HG02759 (cell line): ENCODE data around the gene C1QL1.

Experiments
- ATAC-seq: cut with Tn5 transposase; IDR thresholded peaks from one replicate; pipeline ENCODE4 v1.9.1; 2021; ENCODE audit warnings: mild to moderate bottlenecking, moderate library complexity; ENCODE audit not compliant: unreplicated experiment

C1QL1 gene

DNA sequence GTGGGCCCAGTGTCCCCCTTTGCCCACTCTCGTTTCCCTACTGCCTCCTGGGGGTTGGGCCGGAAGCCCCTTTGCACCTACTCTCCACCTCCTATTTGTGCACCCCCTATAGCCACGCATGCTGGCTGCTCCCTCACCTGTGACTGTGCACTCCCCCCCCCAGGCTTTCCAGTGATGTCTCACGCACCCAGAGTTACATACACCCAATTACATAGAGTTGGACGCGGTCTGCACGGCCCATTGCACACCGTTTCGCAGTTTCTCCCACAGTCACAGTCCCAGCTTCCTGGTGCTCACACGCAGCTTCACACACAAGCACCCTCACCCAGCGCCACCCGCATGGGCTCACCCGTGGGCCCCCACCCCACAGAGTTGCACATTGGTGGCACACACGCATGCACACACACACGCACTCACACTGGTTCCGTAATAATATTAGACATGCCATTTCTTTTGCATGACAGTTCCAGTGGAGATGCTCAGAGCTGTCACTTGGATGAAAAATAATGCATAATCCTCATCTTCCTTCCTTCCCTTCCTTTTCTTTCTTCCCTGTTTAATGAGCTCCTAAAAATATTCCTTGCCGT, 21.5 kb upstream of the C1QL1 start:
- ATAC-seq, result no peak

DNA sequence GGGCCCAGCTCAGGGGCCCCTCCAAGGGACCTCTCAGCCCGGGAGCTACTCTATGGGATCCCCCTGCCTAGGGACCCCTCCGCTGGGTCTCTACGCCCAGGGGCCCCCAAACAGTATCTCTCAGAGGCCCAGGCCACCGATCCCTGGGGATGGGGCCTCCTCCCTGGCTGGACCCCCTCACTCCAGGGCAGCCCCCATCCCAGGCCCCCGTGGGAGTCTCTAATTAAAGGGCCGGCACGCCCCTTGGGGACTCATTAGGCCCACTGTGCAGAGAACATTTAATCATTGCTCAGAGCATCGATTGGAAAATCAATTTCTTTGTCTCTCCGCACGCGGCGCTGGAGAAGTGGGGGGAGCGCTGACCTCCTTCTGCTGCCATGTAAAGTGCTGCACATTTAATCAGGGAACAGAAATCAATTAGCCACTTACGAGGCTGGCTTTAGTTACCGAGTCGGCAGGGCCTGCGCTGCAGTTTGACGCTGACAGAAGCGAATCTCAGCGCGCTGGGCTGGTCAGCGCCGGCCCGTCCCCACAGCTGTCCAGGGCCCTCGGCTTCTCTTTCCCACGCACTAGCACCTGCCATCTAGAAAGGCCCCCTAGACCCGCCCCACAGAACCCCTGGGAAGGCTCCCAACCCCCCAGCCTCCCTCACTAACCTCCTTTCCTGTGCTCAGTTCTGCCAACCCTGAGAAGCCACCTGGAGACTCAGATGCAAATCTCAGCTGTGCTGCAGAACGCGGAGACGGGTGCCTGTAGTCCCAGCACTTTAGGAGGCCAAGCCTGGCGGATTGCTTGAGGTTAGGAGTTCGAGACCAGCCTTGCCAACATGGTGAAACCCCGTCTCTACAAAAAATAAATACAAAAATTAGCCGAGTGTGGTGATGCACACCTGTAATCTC, 20.2 kb upstream of the C1QL1 start:
- ATAC-seq, result no peak

DNA sequence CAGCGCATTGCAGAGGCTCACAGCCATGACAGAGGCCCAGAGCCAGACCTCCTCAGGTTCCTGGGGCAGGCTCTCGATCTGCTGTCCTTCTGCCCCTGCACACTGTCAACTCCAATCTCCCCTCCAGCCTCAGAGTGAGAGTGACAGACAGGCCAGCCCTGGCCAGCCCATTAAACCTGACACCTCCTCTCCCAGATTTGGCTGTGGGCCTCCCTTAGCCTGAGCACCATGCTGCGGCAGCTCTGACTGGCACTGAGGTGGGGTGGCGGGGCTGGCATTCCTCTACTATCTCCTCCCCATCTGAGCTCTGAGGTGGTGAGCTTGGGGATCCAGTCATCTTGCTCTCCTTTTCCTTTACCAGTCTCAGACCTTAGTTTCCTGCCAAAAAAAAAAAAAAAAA, 15.5 kb upstream of the C1QL1 start:
- no peak for ATAC-seq

DNA sequence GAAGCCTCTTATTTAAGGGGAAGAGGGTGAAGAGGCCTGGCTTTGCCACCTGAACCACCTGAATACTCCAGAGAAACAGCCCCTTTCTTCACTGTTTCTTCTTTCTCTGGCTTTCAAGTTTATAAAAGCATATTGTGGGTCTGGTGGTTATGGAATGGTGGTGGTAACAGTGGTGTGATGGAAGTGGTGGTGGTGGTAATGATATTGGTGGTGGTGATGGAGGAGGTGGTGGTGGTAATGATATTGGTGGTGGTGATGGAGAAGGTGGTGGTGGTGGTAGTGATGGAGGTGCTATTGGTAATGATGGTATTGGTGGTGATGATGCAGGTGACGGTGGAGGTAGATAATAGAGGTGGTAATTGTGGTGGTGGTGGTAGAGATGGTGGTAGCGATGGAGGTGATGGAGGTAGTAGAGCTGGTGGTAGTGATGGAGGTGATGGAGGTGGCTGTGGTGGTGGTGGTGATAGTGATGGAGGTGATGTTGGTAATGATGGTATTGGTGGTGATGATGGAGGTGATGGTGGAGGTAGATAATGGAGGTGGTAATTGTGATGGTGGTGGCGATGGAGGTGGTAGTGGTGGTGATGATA, 14.1 kb upstream of the C1QL1 start:
- no peak for ATAC-seq

DNA sequence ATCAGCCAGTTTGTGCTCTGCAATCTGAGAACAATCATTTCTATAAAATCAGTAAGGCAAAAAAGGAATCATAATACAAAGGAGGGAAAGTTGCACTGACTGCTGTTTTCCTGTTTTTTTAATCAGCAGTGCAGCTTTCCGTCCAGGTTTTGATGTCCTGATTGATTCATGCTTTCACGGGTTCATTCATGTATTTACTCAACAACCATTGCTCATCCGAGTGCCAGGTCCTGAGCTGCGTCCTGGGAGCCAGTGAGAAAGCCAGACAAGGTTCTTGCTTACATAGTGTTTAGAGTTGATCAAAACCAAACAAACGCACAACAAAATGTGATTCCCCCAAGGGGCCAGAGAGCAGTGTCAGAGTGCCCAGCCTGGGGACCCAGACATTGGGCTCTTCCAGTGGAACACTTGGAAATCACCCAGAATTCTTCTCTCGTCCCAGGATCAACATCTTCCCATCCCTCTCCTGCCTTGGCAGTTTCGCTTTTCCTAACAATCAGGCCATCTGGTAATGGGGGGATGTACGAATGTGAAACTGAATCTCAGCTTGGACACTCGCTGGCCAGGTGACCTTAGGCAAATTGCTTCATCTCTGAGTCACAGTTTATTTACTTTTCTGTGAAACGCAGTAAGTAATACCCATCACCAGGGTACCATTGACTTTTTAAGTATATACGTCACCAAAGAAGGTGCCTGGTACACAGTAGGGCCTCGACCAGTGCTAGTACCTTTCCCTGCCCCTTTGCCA, 13.3 kb upstream of the C1QL1 start:
- no peak for ATAC-seq

DNA sequence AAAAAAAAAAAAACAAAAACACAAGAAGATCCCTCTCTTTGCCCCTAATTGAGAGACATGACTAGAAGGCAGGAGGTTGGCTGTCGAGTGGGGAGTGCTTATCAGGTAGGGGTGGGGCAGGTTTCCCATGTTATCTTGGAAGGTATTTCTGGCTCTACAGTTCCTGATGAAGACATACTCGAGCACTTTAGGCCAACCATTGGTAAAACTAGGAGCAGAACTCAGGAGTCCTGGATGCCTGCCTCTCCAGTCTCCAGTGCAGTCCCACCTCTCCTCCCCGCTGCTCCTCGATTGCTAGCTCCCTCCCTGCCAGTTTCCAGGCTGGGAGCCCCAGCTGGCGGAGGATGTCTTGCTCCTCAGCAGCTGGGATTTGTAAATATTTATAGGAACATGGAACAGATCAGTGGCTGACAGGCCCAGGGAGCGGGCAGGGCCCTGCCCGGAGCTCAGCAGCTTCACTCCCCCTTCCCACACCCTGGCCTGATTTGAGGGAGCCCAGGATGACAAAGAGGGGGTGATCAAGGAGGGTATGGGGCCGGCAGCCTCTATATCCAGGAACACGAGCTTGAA, 11.4 kb upstream of the C1QL1 start:
- no peak for ATAC-seq

DNA sequence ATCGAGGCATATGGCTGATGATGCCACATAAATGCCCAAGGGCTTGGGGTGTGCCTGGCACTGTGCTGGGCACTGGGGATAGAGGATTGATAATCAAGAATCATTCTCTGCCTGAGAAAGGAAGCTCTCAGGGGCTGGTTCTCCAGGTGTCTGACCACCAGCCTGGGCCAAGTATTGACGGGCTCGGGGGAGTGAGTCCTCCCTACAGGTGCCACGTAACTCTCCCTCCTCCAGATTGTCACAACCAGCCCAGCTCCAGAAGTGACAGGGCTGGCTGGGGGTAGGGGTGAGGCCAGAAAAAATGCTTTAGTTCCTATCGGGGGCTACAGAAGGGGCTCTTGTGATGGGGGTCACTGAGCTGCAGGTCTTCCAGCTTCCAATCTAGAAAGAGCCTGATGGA, 10.7 kb upstream of the C1QL1 start:
- no peak for ATAC-seq

DNA sequence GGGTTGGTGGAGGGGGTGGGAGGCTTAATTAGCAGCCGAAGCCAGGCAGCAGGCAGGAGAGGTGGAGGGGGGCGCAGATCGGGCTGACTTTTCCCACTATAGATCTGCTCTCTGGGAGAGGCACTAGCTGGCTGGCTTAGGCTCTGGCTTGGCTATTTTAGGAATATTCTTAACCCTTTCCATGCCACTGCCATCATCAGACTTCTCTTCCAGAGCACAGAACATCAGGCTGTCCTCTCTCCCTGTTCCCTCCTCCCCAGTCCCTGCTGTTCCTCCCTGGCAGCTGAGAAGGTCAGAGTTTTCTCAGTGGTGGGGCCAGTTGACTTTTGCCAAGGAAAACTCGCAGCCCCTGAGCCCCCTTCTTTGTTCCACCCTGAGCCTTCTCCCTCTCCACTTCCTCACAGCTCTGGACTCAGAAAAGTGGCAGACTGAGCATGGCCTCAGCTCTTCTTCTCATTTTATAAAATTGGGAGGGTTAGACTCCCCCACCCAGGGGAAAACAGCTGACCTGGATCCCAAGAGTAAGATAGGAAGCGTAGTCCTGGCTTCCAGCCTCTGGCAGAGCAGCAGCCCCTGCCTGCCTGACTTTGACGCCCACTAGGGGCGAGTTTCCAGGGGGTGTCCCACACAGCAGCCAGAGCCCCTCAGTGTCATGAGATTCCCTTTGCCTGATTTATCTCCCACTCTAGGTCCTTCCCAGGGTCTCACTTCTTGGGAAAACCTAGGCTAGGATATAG, 9.9 kb upstream of the C1QL1 start:
- ATAC-seq, result no peak

DNA sequence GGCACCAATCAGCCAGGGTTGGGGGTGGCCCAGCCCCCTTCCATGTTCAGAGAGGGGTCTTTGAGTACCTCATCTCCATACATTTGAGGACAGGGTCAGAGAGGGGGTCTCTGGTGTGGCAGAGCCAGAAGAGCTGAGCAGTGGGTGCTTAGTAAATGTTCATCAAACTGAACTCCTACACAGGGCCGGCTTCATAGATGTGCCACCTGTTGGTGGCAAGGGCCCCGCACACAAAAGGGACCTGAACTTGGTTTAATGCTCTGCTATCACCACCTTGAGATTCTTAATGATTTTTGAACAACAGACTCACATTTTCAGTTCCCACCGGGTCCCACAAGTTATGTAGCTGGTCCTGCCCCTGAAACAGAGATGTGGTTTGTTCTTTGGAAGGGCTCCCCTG, 9.0 kb upstream of the C1QL1 start:
- no peak for ATAC-seq

DNA sequence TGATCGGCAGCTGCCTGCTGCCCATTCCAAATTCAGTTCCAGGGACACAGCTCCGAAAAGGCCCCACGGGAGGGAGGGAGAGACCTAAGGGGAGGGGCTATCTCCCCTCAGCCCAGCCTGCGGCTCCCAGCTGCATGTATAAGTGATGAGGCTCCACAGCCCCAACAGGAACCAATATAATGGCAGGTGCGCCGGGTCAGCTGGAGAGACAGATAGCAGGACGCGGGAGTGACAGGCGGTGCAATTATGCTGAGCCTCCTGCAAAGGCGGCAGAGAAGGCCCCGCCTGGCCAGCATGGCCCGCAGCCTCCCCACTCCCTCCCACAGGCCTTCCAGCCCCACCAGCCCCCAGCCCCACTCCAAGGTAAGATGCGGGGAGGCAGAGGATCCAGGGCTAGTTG, 8.1 kb upstream of the C1QL1 start:
- no peak for ATAC-seq

DNA sequence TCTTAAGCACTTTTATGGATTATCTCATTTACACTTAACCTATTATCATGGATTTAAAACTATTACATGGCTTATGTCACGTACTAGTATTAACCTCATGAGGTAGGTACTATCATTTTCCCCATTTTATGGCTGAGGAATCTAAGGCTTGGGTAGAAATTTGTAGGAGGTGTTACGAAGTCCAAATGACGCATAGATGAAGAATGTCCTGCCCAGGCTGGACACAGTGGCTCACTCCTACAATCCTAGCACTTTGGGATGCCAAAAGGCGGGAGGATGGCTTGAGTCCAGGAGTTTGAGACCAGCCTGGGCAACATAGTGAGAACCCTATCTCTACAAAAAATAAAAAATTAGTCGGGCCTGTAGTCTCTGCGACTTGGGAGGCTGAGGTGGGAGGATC, 4.8 kb upstream of the C1QL1 start:
- no peak for ATAC-seq

DNA sequence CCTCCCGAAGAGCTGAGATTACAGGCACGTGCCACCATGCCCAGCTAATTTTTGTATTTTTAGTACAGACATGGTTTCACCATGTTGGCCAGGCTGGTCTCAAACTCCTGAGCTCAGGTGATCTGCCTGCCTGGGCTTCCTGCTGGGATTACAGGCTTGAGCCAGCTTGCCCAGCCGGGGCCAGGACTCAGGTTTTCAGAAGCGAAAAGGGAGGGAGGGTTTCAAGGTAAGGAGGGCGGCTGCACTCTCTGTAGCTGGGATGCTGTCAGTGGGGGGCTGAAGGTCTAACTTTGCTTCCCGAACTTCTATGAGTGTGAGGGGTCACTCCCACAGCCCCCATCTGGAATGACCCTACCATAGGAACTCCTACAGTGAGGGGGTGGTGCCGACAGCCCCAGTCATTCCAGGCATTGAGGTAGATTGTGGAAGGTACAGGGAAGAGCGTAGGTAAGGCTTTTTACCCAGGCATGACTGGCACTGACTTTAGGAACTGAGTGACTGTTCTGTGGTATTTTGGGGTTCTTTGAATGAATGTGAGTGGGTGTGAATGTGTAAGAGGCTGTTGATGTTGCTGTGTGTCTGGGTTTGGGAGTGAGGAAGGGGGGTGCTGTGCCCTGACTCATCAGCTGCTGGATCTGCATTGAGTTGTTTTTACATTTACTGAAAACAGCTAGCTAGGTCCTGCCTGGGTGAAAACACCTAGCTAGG, 3.8 kb upstream of the C1QL1 start:
- ATAC-seq, result no peak

DNA sequence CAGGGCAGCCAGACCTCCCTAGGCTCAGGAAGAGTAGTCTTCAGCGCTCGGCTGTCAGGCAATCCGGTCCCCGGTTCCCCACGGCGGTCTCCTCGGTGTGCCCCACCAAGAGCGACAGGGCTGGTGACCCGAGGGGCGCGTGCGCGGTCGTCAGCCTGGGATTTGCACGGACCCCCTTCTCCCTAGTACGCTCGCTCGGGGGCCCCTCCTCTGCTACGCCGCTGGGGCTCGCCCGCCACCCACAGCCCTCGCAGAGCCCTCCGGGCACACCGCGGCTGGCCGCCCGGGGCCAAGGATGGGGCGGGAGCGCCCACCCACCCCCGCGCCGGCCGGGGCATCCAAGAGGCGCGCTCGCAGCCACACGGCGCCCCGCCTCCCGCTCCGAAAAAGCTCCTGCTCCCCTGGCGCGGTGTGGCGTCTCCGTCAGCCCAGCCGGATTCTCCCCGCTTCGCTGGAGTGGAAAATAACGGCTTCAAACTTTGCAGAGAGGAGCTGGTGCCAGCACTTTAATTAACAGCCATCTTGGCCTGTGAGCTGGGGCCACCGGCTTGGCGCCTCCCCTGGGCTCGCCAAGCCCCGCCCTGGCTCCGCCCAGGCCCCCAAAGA, 2.1 kb upstream of the C1QL1 start:
- no peak for ATAC-seq

DNA sequence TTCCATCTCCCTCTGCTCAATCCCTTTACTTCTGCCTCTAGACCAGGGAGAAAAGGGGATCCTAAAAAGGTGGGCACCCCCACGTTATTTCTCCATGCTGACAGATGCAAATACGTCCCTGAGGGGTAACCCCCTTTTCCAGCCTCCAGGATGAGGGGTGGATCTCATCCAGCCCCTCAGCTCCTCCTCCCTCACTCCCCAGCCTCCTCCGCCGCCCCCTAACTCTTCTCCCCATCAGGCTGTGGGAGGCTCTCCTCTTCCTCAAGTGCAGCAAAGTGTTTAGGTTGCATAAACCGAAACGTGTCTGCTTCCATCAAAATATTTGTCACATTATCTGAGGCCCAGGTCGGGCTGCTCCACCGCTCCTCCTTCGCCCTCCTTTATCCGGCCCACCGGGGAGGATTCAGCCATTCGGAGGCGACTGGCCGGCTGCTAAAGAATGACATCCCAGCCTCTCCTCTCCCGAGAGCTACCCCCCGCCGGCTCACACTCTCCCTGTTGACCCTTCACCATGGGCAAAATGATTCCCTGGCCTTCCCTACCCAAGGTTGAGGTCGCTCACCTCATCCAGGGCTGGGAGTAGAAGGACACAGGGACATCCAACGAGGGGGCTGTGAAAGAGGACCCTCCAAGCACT, 1.2 kb upstream of the C1QL1 start:
- no peak for ATAC-seq

DNA sequence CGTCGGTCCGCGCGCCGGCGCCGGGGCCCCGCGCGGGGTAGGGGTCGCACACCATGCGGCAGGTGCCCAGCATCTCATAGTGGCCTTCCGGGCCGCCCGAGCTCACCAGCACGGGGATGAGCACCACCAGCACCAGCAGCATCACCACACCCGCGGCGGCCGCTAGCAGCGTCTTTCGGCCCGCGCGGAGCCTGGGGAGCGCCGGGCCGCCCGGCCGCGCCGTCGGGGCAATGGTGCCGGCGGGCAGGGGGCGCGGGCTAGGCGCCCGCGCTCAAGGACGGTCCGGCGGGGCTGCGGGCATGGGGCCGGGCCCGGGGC, 237 bp downstream of the C1QL1 start:
- ATAC-seq, result no peak

DNA sequence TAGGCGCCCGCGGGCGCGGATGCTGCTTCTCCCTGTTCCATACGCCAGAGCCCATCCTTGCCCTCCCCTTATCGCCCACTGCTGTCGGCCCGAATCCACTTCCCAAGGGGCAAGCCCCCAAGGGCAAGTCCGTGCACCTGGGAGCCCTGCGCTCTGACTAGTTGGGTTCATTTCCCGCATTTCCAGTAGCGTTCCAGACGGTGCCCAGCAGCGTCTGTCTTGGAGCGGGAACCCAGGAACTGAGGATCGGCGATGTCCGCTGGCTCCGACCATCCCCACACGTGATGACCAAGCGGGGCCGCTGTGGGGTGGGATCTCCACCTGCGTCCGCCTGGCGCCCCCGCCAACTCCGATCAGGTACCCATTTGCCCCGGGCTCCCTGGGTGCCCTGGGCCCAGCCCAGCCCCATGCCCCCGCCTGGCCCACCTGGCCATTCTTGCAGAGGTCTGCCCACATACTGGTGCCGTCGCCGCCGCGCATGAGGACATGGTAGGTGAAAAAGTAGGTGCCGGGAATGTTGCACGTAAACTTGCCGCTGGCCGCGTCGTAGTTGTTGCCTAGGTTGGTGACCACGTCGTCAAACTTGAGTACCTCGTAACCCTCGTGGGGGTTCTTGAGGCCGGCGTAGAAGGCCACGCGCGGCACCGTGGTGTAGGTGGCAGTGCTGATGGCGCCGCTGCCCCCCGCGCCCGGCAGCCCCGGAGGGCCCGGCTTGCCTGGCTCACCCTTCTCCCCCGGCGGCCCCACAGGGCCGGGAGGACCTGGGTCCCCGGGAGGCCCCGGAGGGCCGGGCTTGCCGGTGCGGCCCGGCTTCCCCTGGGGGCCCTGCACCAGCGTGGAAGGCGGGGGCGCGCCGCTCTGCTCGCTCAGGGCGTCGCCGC, 837 bp downstream of the C1QL1 start:
- no peak for ATAC-seq

DNA sequence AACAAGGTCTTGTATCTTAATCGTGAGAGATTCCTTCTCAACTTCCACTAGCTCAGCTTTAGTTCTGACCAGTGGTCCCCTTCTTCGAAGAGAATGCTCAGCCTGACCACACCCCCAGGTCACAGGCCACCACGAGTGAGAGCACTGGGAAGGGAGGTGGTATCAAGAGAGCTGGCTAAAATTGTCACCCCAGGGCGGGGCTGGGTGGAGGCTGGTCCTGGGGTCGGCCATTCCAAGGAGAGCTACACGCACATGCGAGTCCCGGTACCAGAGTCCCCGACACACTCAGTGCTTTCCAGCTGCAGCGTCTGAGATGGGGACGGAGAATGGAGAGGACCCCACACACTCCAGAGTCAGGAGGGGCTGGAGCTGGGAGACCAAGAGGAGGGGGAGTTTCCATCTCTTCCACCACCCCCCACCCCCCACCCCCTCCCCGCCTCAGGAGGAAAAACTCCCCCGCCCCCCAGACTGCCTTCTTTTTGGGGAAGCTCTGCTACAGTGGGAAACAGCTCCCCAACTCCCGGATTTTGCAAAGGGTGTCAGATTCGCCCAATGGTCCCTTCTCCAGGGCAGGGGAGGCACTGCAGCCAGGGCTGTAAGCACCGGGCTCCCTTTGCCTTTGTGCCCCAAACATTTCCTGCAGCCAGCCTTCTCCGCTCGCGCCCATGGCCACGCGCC, 1.6 kb downstream of the C1QL1 start:
- ATAC-seq, result no peak
